Prostate gland (tissue), 2 donors: ENCODE results near the gene ALAD.

Source experiments
- POLR2A ChIP-seq: fragments of 450-650 bp; IDR thresholded peaks from one replicate; pipeline ENCODE4 v1.6.1; 2016; ENCODE audit warnings: antibody characterized with exemption, mild to moderate bottlenecking
- TF ChIP-seq, protein P1 (sequence below), 4 experiments: fragments of 200-600 bp in 2 of 4; fragments of 450-650 bp in 2 of 4; sonication (generic) in 2 of 4; IDR thresholded peaks; 1 replicate in 3 of 4; 2 replicates in 1 of 4; pipeline ENCODE4 v1.5.1; 2016 to 2019; ENCODE audit warnings: antibody characterized with exemption in 4 of 4, mild to moderate bottlenecking in 2 of 4, moderate library complexity in 2 of 4

DNA sequence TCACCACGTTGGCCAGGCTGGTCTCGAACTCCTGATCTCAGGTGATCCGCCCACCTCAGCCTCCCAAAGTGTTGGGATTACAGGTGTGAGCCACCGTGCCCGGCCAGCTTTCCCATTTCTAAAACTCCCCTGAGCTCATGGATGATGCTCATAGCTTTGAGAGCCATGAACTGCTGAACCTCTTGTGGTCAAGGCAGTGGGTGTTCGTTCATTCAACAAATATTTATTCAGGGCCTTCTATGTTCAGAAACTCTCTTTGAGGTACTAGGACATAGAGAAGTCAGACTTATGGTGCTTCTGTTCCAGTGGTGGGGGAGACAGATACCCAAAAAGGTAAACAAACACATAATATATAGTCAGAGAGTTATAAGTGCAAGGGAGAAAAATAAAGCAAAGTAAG, 49.1 kb downstream of the ALAD start:
- no peak for TF ChIP-seq POLR2A
- TF ChIP-seq, protein P1, sequence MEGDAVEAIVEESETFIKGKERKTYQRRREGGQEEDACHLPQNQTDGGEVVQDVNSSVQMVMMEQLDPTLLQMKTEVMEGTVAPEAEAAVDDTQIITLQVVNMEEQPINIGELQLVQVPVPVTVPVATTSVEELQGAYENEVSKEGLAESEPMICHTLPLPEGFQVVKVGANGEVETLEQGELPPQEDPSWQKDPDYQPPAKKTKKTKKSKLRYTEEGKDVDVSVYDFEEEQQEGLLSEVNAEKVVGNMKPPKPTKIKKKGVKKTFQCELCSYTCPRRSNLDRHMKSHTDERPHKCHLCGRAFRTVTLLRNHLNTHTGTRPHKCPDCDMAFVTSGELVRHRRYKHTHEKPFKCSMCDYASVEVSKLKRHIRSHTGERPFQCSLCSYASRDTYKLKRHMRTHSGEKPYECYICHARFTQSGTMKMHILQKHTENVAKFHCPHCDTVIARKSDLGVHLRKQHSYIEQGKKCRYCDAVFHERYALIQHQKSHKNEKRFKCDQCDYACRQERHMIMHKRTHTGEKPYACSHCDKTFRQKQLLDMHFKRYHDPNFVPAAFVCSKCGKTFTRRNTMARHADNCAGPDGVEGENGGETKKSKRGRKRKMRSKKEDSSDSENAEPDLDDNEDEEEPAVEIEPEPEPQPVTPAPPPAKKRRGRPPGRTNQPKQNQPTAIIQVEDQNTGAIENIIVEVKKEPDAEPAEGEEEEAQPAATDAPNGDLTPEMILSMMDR (IDR thresholded peaks at IDR 0.05) = no peak
